RCC 7860 (cell line): Measurements from ENCODE around the gene LRP1.
A peak's percentile ranks its signal among the peaks of the same experiment; 100 is the strongest.

Experiments used
- DNase-seq: peaks from one replicate; pipeline ENCODE4 v3.0.0-alpha.2; 2015; ENCODE audit warnings: low spot score
- FAIRE-seq: peaks from 2 replicates; lab custom pipeline; 2012; peaks lifted over from hg19 to GRCh38; lab: Jason Lieb, UNC

Gene LRP1

GRCh38 chr12:57207731-57208630 lies 79.7 kb downstream of the LRP1 start:
- FAIRE-seq, result no peak
- DNase-seq, result no peak

GRCh38 chr12:57208631-57209282 lies 80.5 kb downstream of the LRP1 start:
- no peak for DNase-seq
- FAIRE-seq, result no peak

GRCh38 chr12:57209916-57210315 lies 81.6 kb downstream of the LRP1 start:
- DNase-seq (no peak), FAIRE-seq (no peak)

GRCh38 chr12:57210461-57210860 lies 82.2 kb downstream of the LRP1 start:
- DNase-seq, result no peak
- no peak for FAIRE-seq

GRCh38 chr12:57210926-57211692 lies 82.8 kb downstream of the LRP1 start:
- DNase-seq (no peak), FAIRE-seq (no peak)

GRCh38 chr12:57211791-57212700 lies 83.8 kb downstream of the LRP1 start:
- DNase-seq, result no peak
- FAIRE-seq, result no peak

GRCh38 chr12:57212701-57213057 lies 84.4 kb downstream of the LRP1 start:
- DNase-seq, result no peak
- no peak for FAIRE-seq

- peak; percentile 59 for FAIRE-seq
Observed at GRCh38 chr12:57213058-57213715, 84.9 kb downstream of the LRP1 start.

GRCh38 chr12:57213763-57214397 lies 85.6 kb downstream of the LRP1 start:
- DNase-seq (no peak), FAIRE-seq (no peak)

More at GRCh38 chr12:57213058-57213715, 84.9 kb downstream of the LRP1 start:
- DNase-seq, result peak; percentile 50

GRCh38 chr12:57214398-57214781 lies 86.1 kb downstream of the LRP1 start:
- DNase-seq (peak; percentile 31), FAIRE-seq (no peak)

GRCh38 chr12:57215065-57215464 lies 86.8 kb downstream of the LRP1 start:
- no peak for DNase-seq
- no peak for FAIRE-seq

GRCh38 chr12:57215668-57216013 lies 87.4 kb downstream of the LRP1 start:
- DNase-seq (no peak), FAIRE-seq (no peak)

- no peak for DNase-seq
Observed at GRCh38 chr12:57216014-57216911, 88.0 kb downstream of the LRP1 start, which contains the start of gene NXPH4. Gene NXPH4 (plus strand): TSS chr12:57216794. CDS start chr12:57216970, 176 bp downstream.

GRCh38 chr12:57216921-57217879 lies 88.9 kb downstream of the LRP1 start:
- FAIRE-seq, result no peak
- DNase-seq, result no peak

More at GRCh38 chr12:57216014-57216911, 88.0 kb downstream of the LRP1 start, which contains the start of gene NXPH4:
- no peak for FAIRE-seq

GRCh38 chr12:57218030-57218853 lies 90.0 kb downstream of the LRP1 start:
- DNase-seq (no peak), FAIRE-seq (no peak)
